Lower leg skin (tissue), 4 donors: ENCODE data around the gene EXOSC2. TPM values are rescaled to one million over a fixed set of nuclear protein-coding genes. Genes with fewer than 3 reads are reported as not detected.

Experiments
- DNase-seq, 2 donors: peaks; one replicate each; pipeline ENCODE4 v3.0.0-alpha.2; 2019; ENCODE audit warnings: low spot score in 2 of 2
- H3K4me3 ChIP-seq: fragments of 200-600 bp; sonication (generic); 2 replicates; pipeline ENCODE4 v1.5.1; 2017; ENCODE audit warnings: mild to moderate bottlenecking, low read depth; ENCODE audit not compliant: poor library complexity, severe bottlenecking
- CTCF ChIP-seq, 3 donors: fragments of 450-650 bp; IDR thresholded peaks; one replicate each; pipeline ENCODE4 v1.5.1; 2016; ENCODE audit warnings: antibody characterized with exemption in 3 of 3, mild to moderate bottlenecking in 3 of 3, moderate library complexity in 2 of 3
- POLR2A ChIP-seq, 2 donors: fragments of 450-650 bp; IDR thresholded peaks; one replicate each; pipeline ENCODE4 v1.6.1; 2016 to 2017; ENCODE audit warnings: antibody characterized with exemption in 2 of 2, mild to moderate bottlenecking in 1 of 2, moderate library complexity in 1 of 2
- WGBS, 2 donors: methylation state at CpG; one replicate each; pipeline ENCODE4 v1.1.5; 2018; 5-methylcytosine and 5-hydroxymethylcytosine counted together
- intact Hi-C: fragments of 100-400 bp; cut with DNase I; formaldehyde crosslinking; loops from one replicate; pipeline ENCODE4 v1.15.0; 2023; ENCODE audit warnings: low total_unique reads
- total RNA-seq, 4 donors: library from RNA; depleted of rRNA; stranded (reverse); fragments of >200 nt; gene quantifications; one replicate each; pipeline ENCODE4 v1.1.0, GENCODE V29; 2016

Gene EXOSC2
- total RNA-seq, 4 donors from 2014 or later, result 14.8 to 19.7 (median 17.9) TPM

GRCh38 chr9:130659699-130660248, 33.8 kb upstream of the EXOSC2 start:
- WGBS, 2 donors, result 2% methylated on average over 52 to 55 of the region's 58 CpGs
- H3K4me3 ChIP-seq, result no peak overlapping the region
- intact Hi-C loops, result no loop called here
- no peak for DNase-seq
- TF ChIP-seq POLR2A (IDR thresholded peaks at IDR 0.05), result no peak
- no peak for TF ChIP-seq CTCF (IDR thresholded peaks at IDR 0.05)

DNA sequence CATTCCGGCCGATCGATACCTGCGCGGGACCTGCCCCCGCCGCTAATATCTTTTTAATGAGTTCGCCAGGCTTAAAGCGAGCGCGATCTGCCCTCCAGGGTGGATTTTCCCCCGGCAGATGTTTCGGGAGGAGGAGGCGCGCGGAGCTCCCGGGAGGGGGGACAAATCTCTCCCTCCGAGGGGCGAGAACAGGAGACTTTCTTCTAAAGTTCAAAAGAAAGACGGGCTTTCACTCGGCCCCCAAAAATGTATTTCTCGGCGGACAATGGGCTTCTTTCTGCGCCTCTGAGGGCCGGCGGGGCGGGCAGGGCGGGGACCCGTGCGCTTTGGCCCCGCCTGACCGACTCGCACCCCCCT, 33.3 kb upstream of the EXOSC2 start:
- 0 to 1% methylated on average over 20 to 30 of the region's 33 CpGs for WGBS, 2 donors
- intact Hi-C loops, result no loop called here
- no peak for DNase-seq
- H3K4me3 ChIP-seq, result no peak overlapping the region
- TF ChIP-seq CTCF (IDR thresholded peaks at IDR 0.05) (no peak), POLR2A (IDR thresholded peaks at IDR 0.05) (no peak)

DNA sequence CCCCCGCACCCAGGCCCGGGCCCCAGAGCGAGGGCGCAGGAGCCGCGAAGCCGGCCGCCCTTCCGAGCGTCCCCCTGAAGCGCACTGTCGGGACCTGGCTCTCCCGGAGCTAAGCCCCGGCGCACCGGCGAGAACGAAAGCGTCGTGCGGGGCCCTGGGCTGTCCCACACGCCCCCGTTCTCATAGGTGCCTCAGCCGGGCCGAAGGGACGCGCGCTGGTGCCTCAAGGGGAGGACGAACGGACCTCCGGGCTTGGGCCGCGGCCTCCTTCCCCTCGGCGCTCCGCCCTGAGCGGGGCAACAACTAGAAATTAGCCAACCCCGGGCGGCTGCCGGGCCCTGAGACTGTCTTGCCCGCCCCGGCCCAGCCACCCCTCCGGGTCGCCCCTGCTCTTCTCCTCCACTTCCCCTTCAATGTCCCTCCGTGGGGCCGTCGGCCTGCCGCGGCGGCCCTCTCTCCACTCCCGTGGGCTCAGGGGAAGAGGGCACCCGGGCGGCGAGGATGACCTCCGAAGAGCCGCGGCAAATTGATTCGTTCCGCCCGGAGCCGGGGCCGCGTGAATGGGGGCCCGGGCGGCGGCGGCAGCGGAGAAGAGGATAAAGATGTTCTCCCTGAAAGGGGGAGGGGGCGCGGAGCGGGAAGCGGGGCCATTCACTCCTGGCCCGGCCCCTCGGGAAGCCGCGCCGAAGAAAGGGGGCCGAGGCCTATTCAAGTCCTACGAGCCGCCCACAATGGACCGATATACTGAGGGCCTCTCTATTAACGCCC, 32.7 kb upstream of the EXOSC2 start:
- H3K4me3 ChIP-seq, result no peak overlapping the region
- WGBS, 2 donors, result 0 to 1% methylated on average over 22 to 53 of the region's 82 CpGs
- DNase-seq, result no peak
- intact Hi-C loops, result no loop called here
- TF ChIP-seq POLR2A (IDR thresholded peaks at IDR 0.05), result no peak
- no peak for TF ChIP-seq CTCF (IDR thresholded peaks at IDR 0.05)

DNA sequence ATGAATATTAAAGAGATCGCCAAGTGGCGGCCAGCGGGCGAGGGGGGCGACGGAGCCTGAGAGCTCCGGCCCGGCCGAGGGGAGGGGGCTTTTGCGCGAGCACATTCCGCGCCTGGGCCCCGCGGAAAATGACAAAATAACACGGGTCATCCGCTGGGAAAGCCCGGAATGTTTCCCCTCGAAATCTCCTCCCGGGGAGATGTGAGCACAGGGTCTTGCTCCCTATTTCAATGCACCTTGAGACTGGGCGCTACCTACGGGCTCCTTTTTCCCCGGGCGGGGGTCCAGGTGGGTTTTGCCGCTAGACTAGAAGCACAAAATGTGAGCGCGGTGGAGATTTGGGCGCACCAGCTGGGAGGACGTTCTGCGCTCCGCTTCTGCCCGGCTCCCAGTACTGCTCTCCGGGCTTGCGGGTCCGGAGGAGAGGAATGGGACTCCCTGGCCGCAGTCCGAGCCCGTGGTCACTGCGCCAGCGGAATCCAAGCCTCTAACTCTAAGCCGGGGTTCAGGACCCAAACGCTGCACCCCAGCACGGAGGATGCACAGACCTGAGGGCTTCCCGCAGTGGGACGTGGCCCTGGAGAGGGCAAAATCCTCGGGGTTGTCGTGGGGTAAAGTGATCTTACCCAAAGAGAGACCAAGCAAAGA, 32.0 kb upstream of the EXOSC2 start:
- intact Hi-C loops, result no loop called here

More for the DNA sequence above, 32.0 kb upstream of the EXOSC2 start:
- WGBS, 2 donors, result 3% methylated on average over 25 to 42 of the region's 47 CpGs
- TF ChIP-seq CTCF (IDR thresholded peaks at IDR 0.05) (no peak), POLR2A (IDR thresholded peaks at IDR 0.05) (no peak)
- no peak for DNase-seq
- no peak overlapping the region for H3K4me3 ChIP-seq
